ENCODE results near the gene ARF3. TPM values are rescaled to one million over a fixed set of nuclear protein-coding genes. Genes with fewer than 3 reads are reported as not detected.

ARF3 gene
- total RNA-seq, 1 donor from 2014 or later, result 67.7 TPM

Small RNA genes within 50 kb of the gene (small RNA-seq; reads per million reads assigned to genes)
- gene AC073610.1 (not detected), gene RNU6-600P (not detected), gene RNU6-940P (not detected)

Other genes with a start within 250 kb of the ARF3 start
- 34.6 TPM for gene CCNT1, start 240.8 kb downstream of the ARF3 start, total RNA-seq
- 25.7 TPM for gene ADCY6, start 168.4 kb downstream of the ARF3 start, total RNA-seq
- 41.6 TPM for gene CACNB3, start 139.0 kb downstream of the ARF3 start, total RNA-seq
- gene DDX23, start 105.3 kb downstream of the ARF3 start, total RNA-seq, result 55.8 TPM
- gene RND1, start 91.6 kb downstream of the ARF3 start, total RNA-seq, result 24.9 TPM
- gene FKBP11, start 32.0 kb downstream of the ARF3 start, total RNA-seq, result 3.3 TPM
- 3.7 TPM for gene WNT10B, start 14.2 kb upstream of the ARF3 start, total RNA-seq
- not detected for gene WNT1, start 20.8 kb upstream of the ARF3 start, total RNA-seq
- gene DDN, start 41.9 kb upstream of the ARF3 start, total RNA-seq, result 14.7 TPM
- 29.3 TPM for gene PRKAG1, start 61.3 kb upstream of the ARF3 start, total RNA-seq
- 14.7 TPM for gene KMT2D, start 103.3 kb upstream of the ARF3 start, total RNA-seq
- gene RHEBL1, start 112.5 kb upstream of the ARF3 start, total RNA-seq, result 1.2 TPM
- gene DHH, start 137.3 kb upstream of the ARF3 start, total RNA-seq, result 0.41 TPM
- 83.6 TPM for gene LMBR1L, start 153.4 kb upstream of the ARF3 start, total RNA-seq
- gene TUBA1B, start 173.9 kb upstream of the ARF3 start, total RNA-seq, result 1,528 TPM
- gene TUBA1A, start 231.6 kb upstream of the ARF3 start, total RNA-seq, result 15,800 TPM